Mammary epithelial cell (primary cell): Measurements from ENCODE around the gene RFX2.

ENCODE experiments used
- CTCF ChIP-seq, 2 donors: IDR thresholded peaks in 1 of 2; conservative IDR thresholded peaks in 1 of 2; 2 replicates each; pipeline ENCODE4 v1.5.1; 2011 to 2012; ENCODE audit warnings: inconsistent platforms in 2 of 2, low read length in 2 of 2, mild to moderate bottlenecking in 2 of 2, control low read depth in 1 of 2, low read depth in 1 of 2; ENCODE audit not compliant: insufficient read depth in 1 of 2; ENCODE audit errors: extremely low read depth in 1 of 2
- EZH2 ChIP-seq: IDR thresholded peaks from 2 replicates; pipeline ENCODE4 v1.6.1; 2012; ENCODE audit warnings: low read length, inconsistent platforms, borderline replicate concordance

- TF ChIP-seq CTCF (conservative IDR thresholded peaks at IDR 0.05 in 1 of 2, IDR thresholded peaks at IDR 0.05 in 1 of 2; ENCODE audit: extremely low read depth in 1 of 2, insufficient read depth in 1 of 2, low read depth in 1 of 2, low read length in 2 of 2): no peak
- TF ChIP-seq EZH2: no peak
Measured at GRCh38 chr19:6150289-6150688, 40.0 kb upstream of the RFX2 start.
